HG03196 (cell line): Measurements from ENCODE around the gene SOAT2.
A peak's percentile ranks its signal among the peaks of the same experiment; 100 is the strongest.

Experiments
- ATAC-seq: cut with Tn5 transposase; IDR thresholded peaks from one replicate; pipeline ENCODE4 v1.9.1; 2021; ENCODE audit not compliant: unreplicated experiment

Gene SOAT2

DNA sequence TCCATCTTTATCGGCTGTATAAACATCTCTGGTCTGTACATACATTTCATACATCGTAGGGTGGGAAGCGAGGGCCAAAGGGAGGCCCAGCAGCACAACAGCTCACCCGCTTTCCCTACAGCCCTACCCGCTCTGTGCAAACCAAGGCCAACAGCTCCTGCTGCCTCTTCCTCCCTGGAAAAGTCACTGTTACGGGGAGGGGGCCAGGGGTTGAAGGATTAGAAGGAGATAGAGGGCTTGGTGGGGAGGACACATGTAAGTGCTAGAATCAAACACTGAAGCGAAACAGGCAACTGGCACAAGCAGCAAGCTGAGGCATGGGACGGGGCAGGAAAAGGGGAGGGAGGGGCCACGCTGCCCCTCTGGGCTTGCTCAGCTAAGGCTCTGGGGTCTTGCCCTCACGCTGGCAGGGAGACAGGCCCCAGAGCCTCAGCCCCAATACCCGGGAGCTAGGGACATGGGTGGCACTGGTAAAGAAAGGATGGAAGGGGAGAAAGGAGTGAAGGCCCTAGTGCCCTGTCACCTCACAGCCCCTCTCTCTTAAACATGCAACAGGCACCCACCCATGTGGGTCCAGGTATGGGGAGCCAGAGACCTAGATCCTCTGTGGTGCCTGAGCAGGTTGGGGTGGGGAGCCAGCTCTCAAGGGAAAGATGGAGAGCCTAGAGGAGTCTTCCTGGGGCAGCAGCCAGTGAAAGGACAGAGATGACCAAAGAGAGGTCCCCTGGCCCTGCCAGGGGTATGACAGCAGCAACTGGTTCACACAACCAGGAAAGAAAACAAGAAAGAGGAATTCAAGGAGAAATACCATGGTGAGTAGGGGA, 38.5 kb upstream of the SOAT2 start:
- no peak for ATAC-seq

DNA sequence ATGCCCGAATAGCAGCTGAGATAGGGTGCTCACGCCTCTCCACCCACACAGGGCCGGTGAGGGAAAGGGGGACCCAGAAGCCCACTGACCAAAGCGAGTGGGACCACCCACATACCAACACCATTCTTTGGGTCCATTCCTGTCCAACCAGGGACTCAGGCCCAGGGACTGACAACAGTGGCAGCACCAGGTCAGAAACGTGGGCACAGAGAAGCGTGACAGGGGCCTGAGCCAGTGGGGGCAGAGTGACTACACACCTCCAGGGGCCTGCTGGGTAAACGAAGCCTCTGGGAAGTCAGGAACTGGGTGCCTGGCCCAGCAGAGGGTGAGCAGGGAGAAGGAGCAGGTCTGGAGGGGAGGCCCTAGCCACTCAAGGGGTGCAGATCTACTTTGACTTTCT, 37.8 kb upstream of the SOAT2 start:
- ATAC-seq, result no peak

DNA sequence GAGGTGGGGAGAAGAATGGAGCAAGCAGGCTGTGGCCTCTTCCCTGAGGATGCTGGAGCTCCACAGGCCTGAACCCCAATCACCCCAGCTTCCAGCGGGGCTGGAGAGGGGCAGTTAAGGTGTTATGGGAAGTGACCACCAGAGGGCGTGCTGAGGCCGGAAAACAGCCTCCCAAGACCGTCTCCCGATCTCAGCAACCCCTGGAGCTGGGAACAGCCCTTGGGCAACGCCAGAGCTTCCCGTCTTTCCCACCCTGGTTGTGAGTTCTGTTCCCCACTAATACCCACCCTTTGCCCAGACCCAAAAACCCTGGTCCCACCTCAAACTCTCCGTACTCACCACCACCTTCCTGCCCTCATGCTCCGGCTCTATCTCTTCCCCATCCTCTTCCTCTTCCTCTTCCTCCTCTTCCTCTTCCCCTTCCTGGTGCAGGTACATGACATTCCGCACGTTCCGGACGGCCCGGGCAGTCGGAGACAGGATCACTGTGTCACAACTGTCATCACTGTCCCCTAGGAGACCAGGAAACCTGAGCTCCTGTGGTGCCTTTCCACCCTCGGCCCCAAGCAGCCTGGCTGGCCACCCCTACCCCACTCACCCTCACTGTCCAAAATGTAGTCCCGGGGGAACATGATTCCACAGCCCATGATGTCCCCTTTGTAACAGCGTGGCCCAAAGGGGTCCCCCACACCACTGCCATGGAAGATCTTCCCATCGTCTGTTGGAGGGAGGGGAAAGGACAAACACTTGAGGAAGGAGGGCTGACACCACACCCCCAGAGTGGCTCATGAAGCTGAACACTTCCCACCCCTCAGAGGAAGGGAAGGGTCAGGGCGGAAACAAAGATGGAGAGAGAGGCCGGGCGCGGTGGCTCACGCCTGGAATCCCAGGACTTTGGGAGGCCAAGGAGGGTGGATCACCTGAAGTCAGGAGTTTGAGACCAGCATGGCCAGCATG, 37.0 kb upstream of the SOAT2 start:
- no peak for ATAC-seq

DNA sequence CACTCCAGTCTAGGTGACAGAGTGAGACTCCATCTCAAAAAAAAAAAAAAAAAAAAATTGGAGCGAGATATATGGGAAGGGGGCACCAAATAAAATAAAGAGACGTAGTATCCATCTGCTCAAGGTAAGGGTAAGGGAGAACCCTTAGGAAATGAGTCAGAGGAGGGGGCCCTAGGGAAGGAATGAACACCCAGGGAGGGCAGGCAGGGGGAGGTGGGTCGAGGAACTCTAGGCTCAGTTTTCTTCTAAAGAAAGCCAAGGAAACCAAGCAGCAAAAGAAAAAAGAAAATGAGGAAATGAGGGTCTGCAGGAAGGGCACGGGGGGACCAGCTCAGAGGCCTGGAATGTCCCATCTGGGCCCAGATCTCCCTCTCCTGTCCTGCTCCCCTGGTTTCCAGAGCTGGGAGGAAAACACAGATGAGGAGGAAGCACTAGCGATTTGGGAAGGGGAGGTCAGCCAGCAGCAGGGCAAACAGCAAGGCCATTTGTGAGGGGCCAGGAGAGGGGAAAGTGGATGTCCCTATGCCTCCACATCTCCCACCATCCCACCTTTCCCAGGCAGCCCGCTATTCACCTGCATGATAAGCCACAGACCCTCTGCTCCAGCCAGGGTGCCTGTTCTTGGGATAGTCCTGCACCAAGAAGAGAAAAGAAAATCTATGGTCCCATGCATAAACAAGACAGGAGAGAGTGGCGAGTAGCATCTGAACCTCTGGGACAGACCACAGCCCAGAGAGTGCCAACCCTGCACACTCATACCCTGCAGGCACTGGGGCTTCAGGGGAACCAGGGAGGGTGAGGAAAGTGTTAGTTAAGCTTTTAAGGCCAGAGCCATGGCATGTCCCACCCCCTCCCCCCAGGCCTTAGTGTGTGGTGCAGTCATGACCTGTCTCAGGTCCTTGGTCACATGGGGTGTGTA, 36.0 kb upstream of the SOAT2 start:
- ATAC-seq, result no peak

DNA sequence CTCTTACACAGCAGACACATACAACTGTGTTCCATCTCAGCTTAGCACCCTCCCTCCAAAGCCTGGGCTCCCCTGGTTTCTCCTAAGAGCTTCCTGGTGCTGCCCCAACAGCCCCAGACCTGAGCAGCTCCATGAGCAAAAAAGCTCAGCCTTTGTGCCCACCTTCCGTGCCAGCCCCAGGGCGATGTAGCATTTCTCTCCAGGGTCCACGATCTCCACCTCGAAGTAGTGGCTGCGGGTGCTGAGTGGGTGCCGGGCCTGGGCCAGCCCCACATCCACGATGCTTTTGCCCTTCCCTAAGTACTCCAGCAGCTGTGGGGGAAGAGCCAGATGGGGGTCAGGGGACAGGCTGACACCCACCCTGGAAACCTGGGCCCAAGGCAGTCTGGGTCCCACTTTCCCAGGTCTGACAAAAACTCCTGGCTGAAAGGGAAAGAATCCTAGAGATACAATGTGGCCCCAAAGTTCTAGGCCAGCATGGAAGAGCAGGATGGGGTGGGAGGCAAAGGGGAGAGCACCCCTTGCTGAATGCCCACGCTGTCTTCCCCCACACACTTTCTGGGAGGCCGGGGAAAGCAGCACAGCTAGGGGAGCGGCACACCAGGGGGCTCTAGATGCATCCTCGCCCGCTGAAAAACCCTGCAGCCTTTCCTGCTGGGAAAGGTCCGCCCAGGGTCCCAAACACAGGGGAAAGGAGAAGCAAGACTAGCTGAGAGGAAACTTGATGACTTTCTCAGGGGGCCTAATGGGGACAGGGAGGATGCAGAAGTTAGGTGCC, 35.1 kb upstream of the SOAT2 start:
- no peak for ATAC-seq

DNA sequence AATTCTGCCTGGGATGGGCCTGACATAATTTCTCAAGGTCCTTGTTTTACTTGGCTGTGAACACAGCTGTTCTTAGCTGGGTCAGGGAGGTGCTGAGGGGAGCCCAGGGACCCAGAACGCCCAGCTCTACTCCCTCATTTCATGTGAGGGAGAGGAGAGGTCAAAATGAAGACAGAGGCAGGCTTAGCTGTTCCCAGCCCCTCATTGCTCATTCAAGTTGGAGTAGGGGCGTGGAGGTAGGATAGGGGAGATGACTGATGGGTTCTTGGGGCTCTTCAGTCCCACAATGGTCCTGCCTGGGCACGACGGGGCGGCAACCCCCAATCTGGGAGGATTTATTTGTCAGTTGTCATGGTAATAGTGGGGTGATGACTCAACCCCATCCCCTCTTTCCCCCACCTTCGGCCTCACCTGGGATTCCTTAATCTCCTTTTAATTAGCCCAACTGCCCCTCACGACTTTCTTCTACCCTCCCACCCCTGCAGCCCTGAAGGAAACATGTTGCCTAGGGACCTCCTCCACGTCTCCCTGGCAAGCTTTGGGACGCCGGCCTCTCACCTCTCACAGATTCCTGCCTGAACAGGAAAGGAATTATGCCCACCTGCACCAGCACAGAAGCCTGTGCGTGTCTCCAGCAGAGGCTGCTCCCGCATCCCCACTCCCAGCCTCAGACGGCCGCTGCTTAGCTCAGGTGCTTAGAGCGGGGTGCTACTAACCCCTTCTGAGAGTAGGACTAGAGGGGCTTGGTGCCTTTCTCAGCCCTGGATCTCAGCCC, 34.3 kb upstream of the SOAT2 start:
- no peak for ATAC-seq

DNA sequence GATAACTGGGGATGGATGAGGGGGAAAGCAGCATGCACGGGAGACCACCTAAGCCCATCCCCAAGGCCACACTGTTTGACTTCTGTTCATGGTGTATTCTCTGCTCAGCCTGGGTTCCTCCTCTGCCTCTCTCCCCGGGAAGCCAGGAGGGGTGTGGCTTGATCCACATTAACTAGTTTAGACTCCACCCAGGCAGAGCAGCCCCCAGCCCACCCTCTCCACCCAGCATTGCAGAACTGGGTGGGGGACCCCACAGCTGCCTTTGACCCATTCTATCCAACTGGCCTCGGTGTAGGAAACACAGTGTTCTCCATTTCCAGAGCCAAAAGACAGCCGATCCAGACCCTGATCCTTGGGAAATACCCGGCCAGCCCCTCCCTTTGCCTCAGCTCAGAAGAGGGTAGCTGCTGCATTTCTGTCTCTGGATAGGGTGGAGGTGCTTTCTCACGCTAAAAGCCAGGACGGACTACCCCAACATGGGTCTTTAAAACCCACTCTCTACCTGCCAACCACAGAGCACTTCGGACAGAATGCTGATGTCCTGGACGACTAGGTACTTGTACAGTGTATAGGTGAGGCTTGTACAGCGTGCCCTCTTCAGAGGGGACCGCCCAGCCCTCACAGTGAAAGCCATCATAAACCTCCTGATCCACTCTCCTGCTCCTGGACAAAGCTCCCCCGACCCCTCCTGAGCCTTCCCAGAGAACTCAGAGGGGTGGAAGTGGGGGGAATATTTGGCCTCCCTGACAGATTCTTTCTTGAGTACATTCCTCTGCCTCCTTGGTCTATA, 33.5 kb upstream of the SOAT2 start:
- ATAC-seq, result no peak

DNA sequence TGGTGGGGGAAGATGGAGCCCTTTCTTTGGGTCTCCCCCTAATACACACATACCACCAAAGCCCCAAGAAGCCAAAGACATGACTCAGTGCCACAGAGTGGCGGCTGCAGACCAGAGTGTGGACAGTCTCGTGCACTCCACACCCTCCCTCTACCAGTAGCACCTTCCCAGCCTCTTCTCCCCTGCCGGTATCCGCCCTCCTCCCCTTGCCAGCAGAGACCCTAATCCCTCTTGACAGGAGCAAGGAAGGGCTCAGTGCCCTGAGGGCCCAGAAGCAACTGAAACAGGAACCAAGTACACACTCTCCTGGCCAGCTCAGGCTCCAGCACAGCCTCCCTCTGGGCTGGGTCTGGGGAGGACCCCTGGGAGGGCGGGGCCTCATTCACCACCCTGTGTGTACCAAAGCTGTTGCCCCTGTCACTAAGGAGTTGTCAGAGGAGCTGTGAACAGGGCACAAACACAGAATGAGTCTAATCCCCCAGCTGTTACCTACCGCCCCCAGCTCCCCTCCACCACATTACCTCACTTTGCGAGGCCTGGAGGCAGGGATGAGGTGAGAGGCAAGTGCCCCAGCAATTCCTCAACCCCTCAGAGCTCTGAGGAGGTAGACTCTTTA, 32.3 kb upstream of the SOAT2 start:
- no peak for ATAC-seq

DNA sequence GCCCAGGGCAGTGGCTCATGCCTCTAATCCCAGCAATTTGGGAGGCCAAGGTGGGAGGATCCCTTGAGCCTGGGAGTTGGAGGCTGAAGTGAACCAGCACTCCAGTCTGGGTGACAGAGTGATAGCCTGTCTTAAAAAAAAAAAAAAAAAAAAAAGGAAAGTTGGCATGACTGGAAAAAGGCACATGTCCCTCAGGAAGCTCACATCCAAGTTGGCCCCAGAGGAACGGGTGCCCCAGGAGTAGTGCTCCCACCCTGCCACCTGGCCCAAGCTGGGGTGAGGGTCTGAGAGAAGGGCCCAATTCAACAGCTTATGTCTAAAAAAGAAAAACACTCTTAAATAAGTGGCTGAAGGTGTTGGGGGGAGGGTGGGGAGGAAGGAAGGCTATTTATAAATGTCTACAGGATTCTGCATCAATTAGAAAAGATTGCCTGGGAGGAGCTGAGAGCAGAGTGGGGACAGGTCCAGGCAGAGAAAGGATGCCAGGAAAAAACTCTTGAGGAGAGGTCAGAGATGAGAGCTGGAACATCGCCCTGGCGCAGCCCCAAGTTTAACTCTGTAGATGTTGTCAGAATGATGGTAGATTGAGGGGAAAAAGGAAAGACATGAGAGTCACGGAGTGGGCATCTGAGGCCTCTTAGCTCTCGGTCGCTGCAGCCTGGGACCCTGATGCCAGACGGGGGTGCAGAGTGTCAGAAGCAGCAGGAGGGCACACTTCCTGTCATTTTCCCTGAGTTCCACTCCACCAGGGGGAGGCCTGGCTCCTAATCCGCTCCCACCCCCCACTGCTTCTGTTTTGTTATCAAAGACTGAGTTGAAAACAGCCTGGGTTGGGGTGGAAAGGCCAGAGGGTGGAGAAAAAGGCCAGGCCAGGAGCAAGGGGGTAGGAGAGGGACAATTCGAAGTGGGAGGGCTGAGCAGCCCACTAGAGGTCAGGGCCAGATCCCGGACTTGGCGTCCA, 31.4 kb upstream of the SOAT2 start:
- ATAC-seq, result no peak

DNA sequence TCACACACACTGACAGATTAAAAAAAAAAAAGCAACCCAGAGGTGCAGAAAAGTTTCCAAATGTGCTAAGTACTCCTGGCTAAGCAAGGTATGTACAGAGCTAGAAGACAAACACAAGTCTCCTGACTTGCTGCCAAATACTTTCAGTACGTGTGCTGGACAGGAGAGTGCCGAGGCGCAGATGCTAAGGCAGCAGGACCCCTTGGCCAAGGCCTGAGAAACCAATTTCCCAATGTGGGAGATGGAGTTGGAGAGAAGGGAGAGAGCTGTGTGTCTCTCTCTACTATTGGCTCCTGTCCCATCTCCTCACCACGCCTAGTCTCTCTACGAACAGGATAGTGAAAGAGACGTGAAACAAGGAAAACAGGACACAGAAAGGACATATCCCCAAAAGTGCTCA, 29.4 kb upstream of the SOAT2 start:
- no peak for ATAC-seq

DNA sequence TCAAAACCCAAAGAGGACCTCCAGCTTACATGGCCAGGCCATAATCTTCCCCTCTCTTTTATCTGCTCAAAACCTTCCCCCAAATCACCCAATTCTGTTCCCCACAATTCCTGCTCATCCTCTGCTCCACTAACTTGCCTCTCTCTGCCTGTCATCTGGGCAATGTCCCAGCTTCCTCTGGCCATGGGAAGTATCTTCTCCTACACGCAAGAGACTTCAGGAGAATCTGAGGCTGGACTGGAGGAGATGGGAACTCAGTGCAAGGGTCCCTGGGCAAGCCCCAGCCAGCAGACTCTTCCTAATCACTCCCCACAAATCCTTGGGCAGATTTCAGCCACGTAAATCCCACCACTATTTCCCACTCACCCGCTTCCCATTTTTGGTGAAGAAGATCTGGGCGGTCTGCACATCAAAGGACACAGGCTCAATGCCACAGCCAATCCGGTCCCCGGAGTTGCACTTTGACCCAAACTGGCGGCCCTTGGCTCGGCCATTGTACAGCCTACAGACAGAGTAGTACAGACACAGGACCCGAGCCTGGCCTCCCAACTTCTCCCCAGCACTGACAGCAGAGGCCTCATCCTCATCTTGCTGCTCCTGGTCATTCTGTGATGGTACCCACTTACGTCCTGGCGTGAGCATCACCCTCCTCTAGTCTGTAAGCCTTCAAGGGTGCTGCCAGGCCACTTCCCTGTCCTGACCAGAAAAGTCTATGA, 28.8 kb upstream of the SOAT2 start:
- no peak for ATAC-seq

DNA sequence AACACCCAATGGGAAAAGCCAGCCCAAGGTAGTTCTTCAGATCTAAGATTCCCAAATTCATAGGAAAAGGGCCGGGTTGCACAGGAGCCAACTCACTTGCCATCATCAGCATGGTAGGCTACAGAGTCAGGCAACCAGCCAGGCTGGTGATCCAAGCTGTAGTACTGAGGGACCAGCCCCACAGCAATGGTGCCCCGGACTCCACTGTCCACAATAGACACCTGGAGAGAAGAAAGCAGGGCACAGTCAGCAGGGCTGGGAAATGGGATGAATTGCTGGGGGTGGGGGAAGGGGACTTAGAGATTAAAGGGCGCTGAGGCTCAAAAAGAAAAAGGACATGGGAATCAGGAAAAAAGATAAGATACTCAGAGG, 28.3 kb upstream of the SOAT2 start:
- no peak for ATAC-seq

DNA sequence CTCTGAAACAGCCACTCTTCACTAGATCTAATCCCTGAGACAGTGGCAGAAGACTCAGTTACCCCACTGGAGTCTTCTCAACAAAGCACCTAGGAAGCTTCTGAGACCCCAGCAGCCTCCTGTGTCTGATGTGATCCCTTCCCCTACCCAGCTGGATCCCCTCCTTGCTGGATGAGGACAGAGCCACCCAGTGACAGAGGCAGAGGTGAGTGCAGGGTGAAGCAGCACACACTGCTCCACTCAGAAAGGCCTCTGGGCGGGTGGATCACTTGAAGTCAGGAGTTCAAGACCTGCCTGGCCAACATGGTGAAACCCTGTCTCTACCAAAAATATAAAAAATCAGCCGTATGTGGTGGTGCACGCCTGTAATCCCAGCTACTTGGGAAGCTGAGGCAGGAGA, 26.8 kb upstream of the SOAT2 start:
- ATAC-seq, result no peak

DNA sequence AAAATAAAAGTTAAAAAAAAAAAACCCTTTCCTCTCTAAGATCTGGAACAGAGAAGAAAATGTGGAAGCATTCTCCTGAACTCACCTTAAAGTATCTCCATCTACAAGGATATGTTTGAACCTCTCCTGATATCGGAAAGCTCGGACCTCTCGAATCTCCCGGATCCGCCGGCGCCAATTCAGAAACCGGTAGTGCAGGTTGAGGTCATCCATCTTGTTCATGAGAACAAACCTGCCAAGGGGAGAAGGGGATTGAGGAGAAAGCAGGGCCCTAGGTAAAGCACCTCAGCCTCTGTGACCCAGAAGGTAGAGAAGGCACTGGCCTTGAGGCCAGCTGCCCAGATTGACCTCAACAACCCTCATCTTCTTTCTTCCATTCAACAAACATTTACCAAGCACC, 26.3 kb upstream of the SOAT2 start:
- ATAC-seq, result no peak

DNA sequence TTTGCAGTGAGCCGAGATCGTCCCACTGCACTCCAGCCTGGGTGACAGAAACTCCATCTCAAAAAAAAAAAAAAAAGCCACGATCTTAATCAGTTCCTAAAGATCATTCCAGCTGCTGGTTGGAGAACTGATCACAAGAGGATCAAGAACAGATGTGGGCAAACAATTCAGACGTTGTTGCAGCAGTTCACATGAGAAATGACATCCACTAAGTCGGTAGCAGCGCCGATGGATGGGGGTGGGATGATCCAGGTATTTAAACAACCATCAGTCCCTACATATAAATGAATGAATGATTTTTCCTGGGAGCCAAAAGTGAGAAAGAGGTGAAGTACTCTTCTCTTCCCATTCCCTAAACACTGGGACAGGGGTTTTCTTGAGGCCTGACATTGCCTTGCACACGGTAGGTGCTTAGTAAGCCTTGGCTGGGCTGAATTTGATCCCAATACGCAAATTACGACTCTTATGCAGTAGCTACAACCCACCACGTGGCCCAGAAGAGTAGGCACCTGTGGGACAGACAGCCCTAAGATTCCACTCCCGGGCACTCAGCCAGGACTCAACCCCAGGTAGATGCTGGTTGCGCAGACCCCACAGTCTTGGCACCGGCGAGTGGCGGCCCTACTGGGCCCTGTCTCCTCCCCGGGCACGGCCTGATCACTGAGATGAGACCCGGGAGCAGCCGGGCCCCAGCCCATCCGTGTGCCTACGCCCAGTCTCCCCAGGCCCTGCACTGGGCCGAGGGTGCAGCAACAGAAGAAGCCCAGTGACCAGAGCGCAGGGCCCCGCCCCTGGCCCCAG, 24.7 kb upstream of the SOAT2 start:
- peak; percentile 9 for ATAC-seq
